ENCODE measurements around the gene CCDC50.

Gene CCDC50

GRCh38 chr3:191328962-191329653, at the start of gene CCDC50:
Gene CCDC50 (plus strand): TSS chr3:191329394. CDS start chr3:191329675, 281 bp downstream.
- no peak for DNase-seq
- no peaks in the 10 kb centered on the region for H3K27me3 ChIP-seq (ENCODE audit: insufficient read depth, low read length, poor library complexity)
- H3K9me3 ChIP-seq (ENCODE audit: insufficient read depth, low read length, severe bottlenecking) = no peaks in the 10 kb centered on the region
- no peak for ATAC-seq (ENCODE audit: insufficient read depth, low read depth)
- H3K9ac ChIP-seq (ENCODE audit: low read depth, low read length) = no peak within 1 kb of the TSS
- TF ChIP-seq CTCF (IDR thresholded peaks at IDR 0.05; ENCODE audit: borderline replicate concordance, extremely low read depth, low read length, poor library complexity, severe bottlenecking) (no peak), EZH2 (IDR thresholded peaks at IDR 0.05; ENCODE audit: borderline replicate concordance, low read depth, low read length, severe bottlenecking) (no peak)
- H3K27ac ChIP-seq (ENCODE audit: low read length) = no peak within 1 kb of the TSS
- no peak within 1 kb of the TSS for H3K4me3 ChIP-seq (ENCODE audit: low read depth in 1 of 2, low read length in 2 of 2)
- H2AFZ ChIP-seq (ENCODE audit: low read depth, low read length) = no peak within 1 kb of the TSS
- H3K36me3 ChIP-seq (ENCODE audit: insufficient read depth, low read length) = no peaks in the 10 kb centered on the region
- no peak within 1 kb of the TSS for H3K4me2 ChIP-seq (ENCODE audit: insufficient read depth, low read length)
- H3K4me1 ChIP-seq (ENCODE audit: insufficient read depth, low read length) = no peaks in the 10 kb centered on the region
- H3K79me2 ChIP-seq (ENCODE audit: insufficient read depth, low read length) = no peaks in the 10 kb centered on the region
- H4K20me1 ChIP-seq (ENCODE audit: insufficient read depth, low read length) = no peaks in the 10 kb centered on the region

GRCh38 chr3:191280111-191280510, 49.1 kb upstream of the CCDC50 start:
- Histone ChIP-seq H3K9ac (ENCODE audit: low read depth, low read length) (no peak overlapping the region), H3K4me3 (ENCODE audit: low read depth in 1 of 2, low read length in 2 of 2) (no peak overlapping the region), H3K9me3 (ENCODE audit: insufficient read depth, low read length, severe bottlenecking) (no peaks in the 10 kb centered on the region), H3K4me2 (ENCODE audit: insufficient read depth, low read length) (no peak overlapping the region), H2AFZ (ENCODE audit: low read depth, low read length) (no peak overlapping the region), H3K27me3 (ENCODE audit: insufficient read depth, low read length, poor library complexity) (no peaks in the 10 kb centered on the region), H3K36me3 (ENCODE audit: insufficient read depth, low read length) (no peaks in the 10 kb centered on the region), H3K27ac (ENCODE audit: low read length) (no peak overlapping the region), H4K20me1 (ENCODE audit: insufficient read depth, low read length) (no peaks in the 10 kb centered on the region), H3K4me1 (ENCODE audit: insufficient read depth, low read length) (no peaks in the 10 kb centered on the region), H3K79me2 (ENCODE audit: insufficient read depth, low read length) (no peaks in the 10 kb centered on the region)
- DNase-seq (no peak), ATAC-seq (ENCODE audit: insufficient read depth, low read depth) (no peak)
- TF ChIP-seq CTCF (IDR thresholded peaks at IDR 0.05; ENCODE audit: borderline replicate concordance, extremely low read depth, low read length, poor library complexity, severe bottlenecking) (no peak), EZH2 (IDR thresholded peaks at IDR 0.05; ENCODE audit: borderline replicate concordance, low read depth, low read length, severe bottlenecking) (no peak)

GRCh38 chr3:191280882-191281281, 48.3 kb upstream of the CCDC50 start:
- H3K9me3 ChIP-seq (ENCODE audit: insufficient read depth, low read length, severe bottlenecking) = no peaks in the 10 kb centered on the region
- H3K79me2 ChIP-seq (ENCODE audit: insufficient read depth, low read length) = no peaks in the 10 kb centered on the region
- ATAC-seq (ENCODE audit: insufficient read depth, low read depth) (no peak), DNase-seq (no peak)
- H3K4me3 ChIP-seq (ENCODE audit: low read depth in 1 of 2, low read length in 2 of 2) = no peak overlapping the region
- no peak overlapping the region for H3K4me2 ChIP-seq (ENCODE audit: insufficient read depth, low read length)
- no peak overlapping the region for H3K9ac ChIP-seq (ENCODE audit: low read depth, low read length)
- H3K27ac ChIP-seq (ENCODE audit: low read length) = no peak overlapping the region
- no peaks in the 10 kb centered on the region for H3K27me3 ChIP-seq (ENCODE audit: insufficient read depth, low read length, poor library complexity)
- TF ChIP-seq EZH2 (IDR thresholded peaks at IDR 0.05; ENCODE audit: borderline replicate concordance, low read depth, low read length, severe bottlenecking) (no peak), CTCF (IDR thresholded peaks at IDR 0.05; ENCODE audit: borderline replicate concordance, extremely low read depth, low read length, poor library complexity, severe bottlenecking) (no peak)
- H3K36me3 ChIP-seq (ENCODE audit: insufficient read depth, low read length) = no peaks in the 10 kb centered on the region
- no peak overlapping the region for H2AFZ ChIP-seq (ENCODE audit: low read depth, low read length)
- no peaks in the 10 kb centered on the region for H3K4me1 ChIP-seq (ENCODE audit: insufficient read depth, low read length)
- H4K20me1 ChIP-seq (ENCODE audit: insufficient read depth, low read length) = no peaks in the 10 kb centered on the region
